ENCODE measurements around the gene MYO3B.

- no peak for TF ChIP-seq GABPA (IDR thresholded peaks at IDR 0.05; ENCODE audit: borderline replicate concordance, insufficient read depth, low read length)
- TF ChIP-seq POLR2AphosphoS5 (IDR thresholded peaks at IDR 0.05; ENCODE audit: low read depth, low read length): no peak
- TF ChIP-seq TAF7 (optimal IDR thresholded peaks at IDR 0.05; ENCODE audit: borderline replicate concordance, low read depth, low read length): no peak
- no peak for TF ChIP-seq CTCF (IDR thresholded peaks at IDR 0.05; ENCODE audit: control extremely low read depth in 1 of 3, insufficient read depth in 1 of 3, low read depth in 1 of 3, low read length in 3 of 3)
- no peak for TF ChIP-seq GTF2F1 (IDR thresholded peaks at IDR 0.05; ENCODE audit: borderline replicate concordance, low read depth, low read length)
- no peak for TF ChIP-seq EP300 (IDR thresholded peaks at IDR 0.05; ENCODE audit: borderline replicate concordance in 1 of 2, low read depth in 2 of 2, low read length in 2 of 2)
- no peak for TF ChIP-seq TCF12 (IDR thresholded peaks at IDR 0.05; ENCODE audit: low read depth, low read length)
- TF ChIP-seq CEBPB (IDR thresholded peaks at IDR 0.05; ENCODE audit: low read depth, low read length): no peak
- no peak for TF ChIP-seq E2F6 (IDR thresholded peaks at IDR 0.05)
These were observed 501.7 kb downstream of the MYO3B start for GRCh38 chr2:170679607-170680079.
